Ishikawa (cell line): Measurements from ENCODE around the gene NANP.

Experiments
- CEBPB ChIP-seq: IDR thresholded peaks from 2 replicates; pipeline ENCODE4 v1.6.1; 2012
- REST ChIP-seq: IDR thresholded peaks from 2 replicates; pipeline ENCODE4 v1.6.1; 2012; ENCODE audit warnings: low read depth, mild to moderate bottlenecking
- TAF1 ChIP-seq: IDR thresholded peaks from 2 replicates; pipeline ENCODE4 v1.6.1; 2012; ENCODE audit warnings: low read depth, mild to moderate bottlenecking

DNA sequence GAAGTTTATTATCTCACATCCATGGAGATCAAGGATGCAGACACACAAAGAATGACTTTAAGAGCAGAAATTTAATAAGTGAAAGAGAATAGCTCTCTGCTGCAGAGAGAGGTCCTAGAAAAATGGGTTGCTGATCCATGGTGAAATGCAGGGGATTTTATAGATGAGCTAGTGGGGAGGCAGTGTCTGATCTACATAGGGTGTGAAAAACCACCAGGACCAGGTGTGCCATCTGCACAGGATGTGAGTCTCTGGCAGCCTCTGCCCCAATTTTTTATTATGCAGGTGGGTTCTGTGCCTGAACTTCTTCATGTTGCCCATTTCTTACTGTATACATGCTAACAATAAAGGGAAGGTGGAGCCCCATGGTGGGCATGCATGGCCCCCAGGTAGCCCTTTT lies 19.9 kb upstream of the NANP start:
- TF ChIP-seq CEBPB (no peak), TAF1 (no peak), REST (no peak)
